Glutamatergic neuron (in vitro differentiated cells): ENCODE measurements around the gene RESP18. TPM values are rescaled to one million over a fixed set of nuclear protein-coding genes. Genes with fewer than 3 reads are reported as not detected.
"Not testable (repeated sequence)": the region's sequence is repeated elsewhere in the genome, so short reads cannot be mapped to it uniquely, and the experiment has no call there.

Experiments
- DNase-seq: peaks from one replicate; pipeline ENCODE4 v3.0.0; 2022
- H3K27ac Mint-ChIP-seq: one replicate; pipeline ENCODE4 v1.8.0; 2020; ENCODE audit warnings: mild to moderate bottlenecking, mixed read lengths, inconsistent platforms; ENCODE audit not compliant: unreplicated experiment
- H3K27me3 Mint-ChIP-seq: one replicate; pipeline ENCODE4 v1.8.0; 2020; ENCODE audit warnings: mild to moderate bottlenecking, moderate library complexity, mixed read lengths, inconsistent platforms; ENCODE audit not compliant: unreplicated experiment
- H3K36me3 Mint-ChIP-seq: one replicate; pipeline ENCODE4 v1.8.0; 2020; ENCODE audit warnings: mild to moderate bottlenecking, mixed read lengths, inconsistent platforms; ENCODE audit not compliant: unreplicated experiment
- H3K4me1 Mint-ChIP-seq: one replicate; pipeline ENCODE4 v1.8.0; 2020; ENCODE audit warnings: mild to moderate bottlenecking, low read depth, mixed read lengths, inconsistent platforms; ENCODE audit not compliant: unreplicated experiment
- H3K4me3 Mint-ChIP-seq: one replicate; pipeline ENCODE4 v1.8.0; 2020; ENCODE audit warnings: mild to moderate bottlenecking, mixed read lengths, inconsistent platforms; ENCODE audit not compliant: unreplicated experiment
- H3K9me3 Mint-ChIP-seq: one replicate; pipeline ENCODE4 v1.8.0; 2020; ENCODE audit warnings: mild to moderate bottlenecking, moderate library complexity, mixed read lengths, inconsistent platforms; ENCODE audit not compliant: unreplicated experiment
- total RNA-seq: library from RNA; stranded (reverse); fragmentation: NEBNext Ultra II Directional; extraction: Animal tissue kit (Norgen Biotek cat#: 25700); gene quantifications from one replicate; pipeline ENCODE4 v1.2.1, GENCODE V29; 2021; ENCODE audit not compliant: unreplicated experiment
- TF ChIP-seq, protein P1 (sequence below): fragments of 200-600 bp; sonication (generic); IDR thresholded peaks from one replicate; pipeline ENCODE4 v1.5.0; 2021; ENCODE audit not compliant: partially characterized antibody, unreplicated experiment

The RESP18 gene
- total RNA-seq, 1 donor from 2014 or later, result not detected

- Mint-ChIP-seq H3K36me3 (peaks cover 4% of the 10 kb centered on the region), H3K27me3 (peaks cover 21% of the 10 kb centered on the region), H3K4me3 (no peak overlapping the region), H3K27ac (no peak overlapping the region), H3K9me3 (peaks cover 6% of the 10 kb centered on the region), H3K4me1 (peaks cover 4% of the 10 kb centered on the region)
- DNase-seq, result no peak
- TF ChIP-seq, protein P1, sequence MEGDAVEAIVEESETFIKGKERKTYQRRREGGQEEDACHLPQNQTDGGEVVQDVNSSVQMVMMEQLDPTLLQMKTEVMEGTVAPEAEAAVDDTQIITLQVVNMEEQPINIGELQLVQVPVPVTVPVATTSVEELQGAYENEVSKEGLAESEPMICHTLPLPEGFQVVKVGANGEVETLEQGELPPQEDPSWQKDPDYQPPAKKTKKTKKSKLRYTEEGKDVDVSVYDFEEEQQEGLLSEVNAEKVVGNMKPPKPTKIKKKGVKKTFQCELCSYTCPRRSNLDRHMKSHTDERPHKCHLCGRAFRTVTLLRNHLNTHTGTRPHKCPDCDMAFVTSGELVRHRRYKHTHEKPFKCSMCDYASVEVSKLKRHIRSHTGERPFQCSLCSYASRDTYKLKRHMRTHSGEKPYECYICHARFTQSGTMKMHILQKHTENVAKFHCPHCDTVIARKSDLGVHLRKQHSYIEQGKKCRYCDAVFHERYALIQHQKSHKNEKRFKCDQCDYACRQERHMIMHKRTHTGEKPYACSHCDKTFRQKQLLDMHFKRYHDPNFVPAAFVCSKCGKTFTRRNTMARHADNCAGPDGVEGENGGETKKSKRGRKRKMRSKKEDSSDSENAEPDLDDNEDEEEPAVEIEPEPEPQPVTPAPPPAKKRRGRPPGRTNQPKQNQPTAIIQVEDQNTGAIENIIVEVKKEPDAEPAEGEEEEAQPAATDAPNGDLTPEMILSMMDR, result no peak
Measured at GRCh38 chr2:219327719-219328118, 4.8 kb downstream of the RESP18 start.

DNA sequence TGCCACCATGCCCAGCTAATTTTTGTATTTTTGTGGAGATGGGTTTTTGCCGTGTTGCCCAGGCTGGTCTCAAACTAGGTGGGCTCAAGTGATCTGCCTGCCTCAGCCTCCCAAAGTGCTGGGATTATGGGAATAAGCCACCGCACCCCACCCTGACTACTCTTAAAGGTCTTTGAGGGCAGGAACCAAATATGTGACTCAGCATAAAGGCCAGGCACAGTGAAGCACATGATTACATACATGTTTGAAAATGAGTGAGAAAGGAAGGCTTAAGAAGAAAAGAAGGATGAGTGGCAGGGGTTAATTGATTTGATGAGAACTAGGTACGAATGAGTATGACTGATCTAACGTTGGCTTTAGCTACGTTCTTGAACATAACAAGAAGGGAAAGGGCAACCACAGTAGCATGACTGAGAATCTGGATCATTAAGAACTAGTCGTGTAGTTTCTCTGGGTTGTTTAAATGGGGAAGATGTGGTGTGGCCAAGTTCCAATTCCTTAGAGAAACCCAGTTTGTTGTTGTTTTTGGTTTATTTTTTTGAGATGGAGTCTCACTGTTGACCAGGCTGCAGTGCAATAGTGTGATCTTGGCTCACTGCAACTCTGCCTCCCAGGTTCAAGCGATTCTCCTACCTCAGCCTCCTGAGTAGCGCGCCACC is 6.8 kb downstream of the RESP18 start:
- H3K27me3 Mint-ChIP-seq, result peaks cover 11% of the 10 kb centered on the region
- no peaks in the 10 kb centered on the region for H3K4me1 Mint-ChIP-seq
- no peak overlapping the region for H3K4me3 Mint-ChIP-seq
- H3K36me3 Mint-ChIP-seq, result no peaks in the 10 kb centered on the region
- H3K27ac Mint-ChIP-seq, result no peak overlapping the region
- TF ChIP-seq, protein P1, result no peak
- peaks cover 2% of the 10 kb centered on the region for H3K9me3 Mint-ChIP-seq
- no peak for DNase-seq

DNA sequence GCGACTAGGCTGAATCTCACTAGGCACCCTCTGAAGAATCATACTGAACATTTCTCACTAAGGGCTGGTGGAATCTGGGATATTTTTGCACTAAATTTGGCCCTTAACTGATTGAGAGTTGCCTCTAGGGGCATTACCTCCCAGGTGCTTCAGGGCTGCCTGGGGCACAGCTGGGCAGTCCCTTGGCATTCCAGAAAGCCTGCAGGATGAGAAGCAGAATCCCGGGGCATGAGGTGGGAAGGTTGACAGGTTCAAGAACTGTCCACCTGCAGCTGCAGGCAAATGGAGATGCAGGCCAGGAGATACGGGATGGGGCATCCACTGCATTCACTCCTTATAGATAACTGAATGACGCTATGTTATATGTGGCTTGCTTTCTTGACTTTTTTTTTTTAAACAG is 7.4 kb downstream of the RESP18 start:
- no peaks in the 10 kb centered on the region for H3K36me3 Mint-ChIP-seq
- no peaks in the 10 kb centered on the region for H3K4me1 Mint-ChIP-seq
- peaks cover 10% of the 10 kb centered on the region for H3K27me3 Mint-ChIP-seq
- H3K9me3 Mint-ChIP-seq, result peaks cover 2% of the 10 kb centered on the region
- no peak for DNase-seq
- TF ChIP-seq, protein P1, result no peak
- no peak overlapping the region for H3K4me3 Mint-ChIP-seq
- H3K27ac Mint-ChIP-seq, result no peak overlapping the region

GRCh38 chr2:219323434-219323833 is 9.1 kb downstream of the RESP18 start:
- TF ChIP-seq, protein P1, result no peak
- DNase-seq, result no peak
- Mint-ChIP-seq H3K36me3 (no peaks in the 10 kb centered on the region), H3K4me1 (no peaks in the 10 kb centered on the region), H3K9me3 (peaks cover 2% of the 10 kb centered on the region), H3K4me3 (no peak overlapping the region), H3K27ac (no peak overlapping the region), H3K27me3 (peaks cover 7% of the 10 kb centered on the region)

DNA sequence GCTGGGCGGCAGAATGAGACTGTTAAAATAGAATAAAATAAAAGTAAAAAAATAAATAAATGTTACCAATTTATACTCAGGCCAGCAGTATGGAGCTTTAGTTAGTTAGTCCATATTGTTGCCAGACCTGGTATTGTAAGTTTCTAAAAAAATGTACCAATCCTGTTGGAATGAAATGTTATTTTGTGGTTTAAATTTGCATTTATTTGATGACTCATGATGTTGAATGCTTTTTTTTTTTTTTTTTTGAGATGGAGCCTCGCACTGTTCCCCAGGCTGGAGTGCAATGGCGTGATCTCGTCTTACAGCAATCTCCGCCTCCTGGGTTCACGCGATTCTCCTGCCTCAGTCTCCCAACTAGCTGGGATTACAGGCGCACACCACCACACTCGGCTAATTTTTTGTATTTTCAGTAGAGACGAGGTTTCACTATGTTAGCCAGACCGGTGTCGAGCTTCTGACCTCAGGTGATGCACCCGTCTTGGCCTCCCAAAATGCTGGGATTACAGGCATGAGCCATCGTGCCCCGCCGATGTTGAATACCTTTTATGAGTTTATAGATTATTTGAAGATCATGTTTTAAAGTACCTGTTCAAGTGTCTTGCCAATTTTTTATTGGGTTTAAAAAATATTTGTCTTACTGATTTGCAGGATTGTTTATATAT is 17.6 kb downstream of the RESP18 start:
- Mint-ChIP-seq H3K27me3 (no peaks in the 10 kb centered on the region), H3K36me3 (no peaks in the 10 kb centered on the region), H3K9me3 (no peaks in the 10 kb centered on the region), H3K27ac (no peak overlapping the region), H3K4me3 (no peak overlapping the region), H3K4me1 (no peaks in the 10 kb centered on the region)
- TF ChIP-seq, protein P1, result no peak
- DNase-seq, result no peak

DNA sequence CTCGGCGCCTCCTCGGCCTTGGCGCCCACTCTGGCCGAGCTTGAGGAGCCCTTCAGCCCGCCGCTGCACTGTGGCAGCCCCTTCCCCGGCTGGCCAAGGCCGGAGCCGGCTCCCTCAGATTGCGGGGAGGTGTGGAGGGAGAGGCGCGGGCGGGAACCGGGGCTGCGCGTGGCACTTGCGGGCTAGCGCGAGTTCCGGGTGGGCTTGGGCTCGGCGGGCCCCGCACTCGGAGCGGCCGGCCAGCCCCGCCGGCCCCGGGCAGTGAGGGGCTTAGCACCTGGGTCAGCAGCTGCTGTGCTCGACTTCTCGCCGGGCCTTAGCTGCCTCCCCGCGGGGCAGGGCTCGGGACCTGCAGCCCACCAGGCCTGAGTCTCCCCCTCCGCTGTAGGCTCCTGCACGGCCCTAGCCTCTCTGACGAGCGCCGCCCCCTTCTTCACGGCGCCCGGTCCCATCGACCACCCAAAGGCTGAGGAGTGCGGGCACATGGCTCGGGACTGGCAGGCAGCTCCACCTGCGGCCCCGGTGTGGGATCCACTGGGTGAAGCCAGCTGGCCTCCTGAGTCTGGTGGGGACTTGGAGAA is 19.8 kb downstream of the RESP18 start:
- H3K4me1 Mint-ChIP-seq, H3K36me3 Mint-ChIP-seq, H3K4me3 Mint-ChIP-seq, H3K27ac Mint-ChIP-seq, H3K27me3 Mint-ChIP-seq, H3K9me3 Mint-ChIP-seq, DNase-seq: not testable (repeated sequence)
